ENCODE results near the gene HPS1.

HPS1 gene

GRCh38 chr10:98417973-98418664, 28.6 kb downstream of the HPS1 start:
- H3K9me3 ChIP-seq (ENCODE audit: control insufficient read depth, insufficient read depth, low read depth, low read length) = no peaks in the 10 kb centered on the region
- ChIA-PET POLR2A (no interaction called here), CTCF (no interaction called here)
- no peak overlapping the region for H3K27ac ChIP-seq (ENCODE audit: extremely low read depth, low read depth, low read length)
- H3K36me3 ChIP-seq (ENCODE audit: control insufficient read depth in 2 of 2, insufficient read depth in 1 of 2, low read length in 2 of 2) = peaks cover 0 to 45% of the 10 kb centered on the region in 2 experiments; a peak in 1 of 3 replicates
- no peak overlapping the region for H3K4me3 ChIP-seq (ENCODE audit: low read depth, low read length)
- TF ChIP-seq ZNF792 (tag by site-specific recombination; IDR thresholded peaks at IDR 0.05) (no peak), ZNF114 (tag by site-specific recombination; IDR thresholded peaks at IDR 0.05) (no peak), CTCF (tag by site-specific recombination; IDR thresholded peaks at IDR 0.05) (no peak), ZNF175 (tag by site-specific recombination; IDR thresholded peaks at IDR 0.05) (no peak), ZNF488 (tag by site-specific recombination; IDR thresholded peaks at IDR 0.05) (no peak), ZNF280D (tag by site-specific recombination; IDR thresholded peaks at IDR 0.05) (no peak), ZNF473 (tag by site-specific recombination; IDR thresholded peaks at IDR 0.05) (no peak), ZNF274 (IDR thresholded peaks at IDR 0.05; ENCODE audit: low read length) (no peak), ZNF274 (tag by site-specific recombination; IDR thresholded peaks at IDR 0.05; ENCODE audit: borderline replicate concordance) (no peak), ZEB2 (tag by site-specific recombination; IDR thresholded peaks at IDR 0.05) (no peak), ZNF184 (tag by site-specific recombination; IDR thresholded peaks at IDR 0.05) (no peak), ZNF645 (tag by site-specific recombination; IDR thresholded peaks at IDR 0.05) (no peak), ZNF19 (tag by site-specific recombination; IDR thresholded peaks at IDR 0.05; ENCODE audit: low read depth) (no peak), ZNF701 (tag by site-specific recombination; IDR thresholded peaks at IDR 0.05) (no peak), GLIS1 (tag by site-specific recombination; IDR thresholded peaks at IDR 0.05) (no peak), ZBTB17 (tag by site-specific recombination; IDR thresholded peaks at IDR 0.05) (no peak), ZNF571 (tag by site-specific recombination; IDR thresholded peaks at IDR 0.05) (no peak), ZNF837 (tag by site-specific recombination; IDR thresholded peaks at IDR 0.05) (no peak), ZSCAN16 (tag by site-specific recombination; IDR thresholded peaks at IDR 0.05) (no peak), KLF10 (tag by site-specific recombination; IDR thresholded peaks at IDR 0.05) (no peak), SP3 (tag by site-specific recombination; IDR thresholded peaks at IDR 0.05) (no peak)
- H3K4me1 ChIP-seq (ENCODE audit: control insufficient read depth, insufficient read depth, low read length) = peaks cover 6% of the 10 kb centered on the region

Measured in HEK293 (cell line).